ENCODE data around the gene DIAPH2.
"Not testable (repeated sequence)": the region's sequence is repeated elsewhere in the genome, so short reads cannot be mapped to it uniquely, and the experiment has no call there.

The DIAPH2 gene

GRCh38 chrX:97399400-97399799 lies 714.8 kb downstream of the DIAPH2 start:
- peak; percentile 62 for DNase-seq

- DNase-seq = no peak
Observed at GRCh38 chrX:97400492-97400891, 715.9 kb downstream of the DIAPH2 start.

GRCh38 chrX:97401154-97401553 lies 716.5 kb downstream of the DIAPH2 start:
- DNase-seq = no peak

GRCh38 chrX:97401586-97402136 lies 717.0 kb downstream of the DIAPH2 start:
- DNase-seq = no peak

GRCh38 chrX:97402333-97402732 lies 717.7 kb downstream of the DIAPH2 start:
- no peak for DNase-seq

GRCh38 chrX:97402903-97403302 lies 718.3 kb downstream of the DIAPH2 start:
- no peak for DNase-seq

GRCh38 chrX:97405031-97405660 lies 720.5 kb downstream of the DIAPH2 start:
- DNase-seq = peak; percentile 6

- not testable (repeated sequence) for DNase-seq
Observed at GRCh38 chrX:97409632-97410415, 725.2 kb downstream of the DIAPH2 start.

GRCh38 chrX:97416461-97416860 lies 731.8 kb downstream of the DIAPH2 start:
- DNase-seq = no peak

- no peak for DNase-seq
Observed at GRCh38 chrX:97429101-97429500, 744.5 kb downstream of the DIAPH2 start.

- DNase-seq = no peak
Observed at GRCh38 chrX:97431281-97431680, 746.6 kb downstream of the DIAPH2 start.

- DNase-seq = no peak
Observed at GRCh38 chrX:97446298-97446882, 761.7 kb downstream of the DIAPH2 start.

GRCh38 chrX:97447306-97447705 lies 762.7 kb downstream of the DIAPH2 start:
- DNase-seq = no peak

GRCh38 chrX:97452283-97452682 lies 767.6 kb downstream of the DIAPH2 start:
- DNase-seq = no peak

- DNase-seq = no peak
Observed at GRCh38 chrX:97461763-97462162, 777.1 kb downstream of the DIAPH2 start.

- DNase-seq = no peak
Observed at GRCh38 chrX:97471071-97471470, 786.4 kb downstream of the DIAPH2 start.

GRCh38 chrX:97474933-97475332 lies 790.3 kb downstream of the DIAPH2 start:
- DNase-seq = no peak

GRCh38 chrX:97479106-97479890 lies 794.7 kb downstream of the DIAPH2 start:
- DNase-seq = no peak

- DNase-seq = no peak
Observed at GRCh38 chrX:97481228-97481627, 796.6 kb downstream of the DIAPH2 start.

GRCh38 chrX:97482666-97483300 lies 798.1 kb downstream of the DIAPH2 start:
- no peak for DNase-seq

- no peak for DNase-seq
Observed at GRCh38 chrX:97490656-97491055, 806.0 kb downstream of the DIAPH2 start.

GRCh38 chrX:97494756-97495372 lies 810.2 kb downstream of the DIAPH2 start:
- DNase-seq = no peak
